ENCODE results near the gene SPR.
A peak's percentile ranks its signal among the peaks of the same experiment; 100 is the strongest.
"Not testable (repeated sequence)": the region's sequence is repeated elsewhere in the genome, so short reads cannot be mapped to it uniquely, and the experiment has no call there.

SPR gene

DNA sequence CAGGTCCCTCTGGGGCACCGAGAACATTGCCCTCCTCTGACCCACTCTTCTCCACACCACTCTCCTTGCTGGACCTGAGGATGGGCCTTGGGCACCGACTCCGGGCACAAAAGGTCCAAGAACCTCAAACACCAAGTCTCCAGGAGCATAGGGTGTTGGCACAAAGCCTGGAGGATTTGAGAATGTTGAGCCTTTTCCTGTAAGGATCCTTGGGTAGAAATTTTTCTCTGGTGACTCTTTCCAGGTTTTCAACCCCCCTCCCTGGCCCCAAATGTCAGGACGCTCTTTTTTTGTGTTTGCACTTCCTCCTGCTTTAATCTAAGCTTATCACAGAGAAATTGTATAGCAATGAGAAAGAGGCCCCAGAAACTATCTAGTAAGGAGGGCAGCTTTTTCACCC, 9.2 kb downstream of the SPR start:
- H3K9me3 Mint-ChIP-seq, result no peaks in the 10 kb centered on the region
- ATAC-seq (no peak), DNase-seq (no peak)
- no peak overlapping the region for H3K4me3 Mint-ChIP-seq
- H3K27ac Mint-ChIP-seq, result no peak overlapping the region
- H3K27me3 Mint-ChIP-seq, result peaks cover 59% of the 10 kb centered on the region
- H3K36me3 Mint-ChIP-seq (ENCODE audit: low read depth), result no peaks in the 10 kb centered on the region
- peaks cover 2% of the 10 kb centered on the region for H3K4me1 Mint-ChIP-seq

DNA sequence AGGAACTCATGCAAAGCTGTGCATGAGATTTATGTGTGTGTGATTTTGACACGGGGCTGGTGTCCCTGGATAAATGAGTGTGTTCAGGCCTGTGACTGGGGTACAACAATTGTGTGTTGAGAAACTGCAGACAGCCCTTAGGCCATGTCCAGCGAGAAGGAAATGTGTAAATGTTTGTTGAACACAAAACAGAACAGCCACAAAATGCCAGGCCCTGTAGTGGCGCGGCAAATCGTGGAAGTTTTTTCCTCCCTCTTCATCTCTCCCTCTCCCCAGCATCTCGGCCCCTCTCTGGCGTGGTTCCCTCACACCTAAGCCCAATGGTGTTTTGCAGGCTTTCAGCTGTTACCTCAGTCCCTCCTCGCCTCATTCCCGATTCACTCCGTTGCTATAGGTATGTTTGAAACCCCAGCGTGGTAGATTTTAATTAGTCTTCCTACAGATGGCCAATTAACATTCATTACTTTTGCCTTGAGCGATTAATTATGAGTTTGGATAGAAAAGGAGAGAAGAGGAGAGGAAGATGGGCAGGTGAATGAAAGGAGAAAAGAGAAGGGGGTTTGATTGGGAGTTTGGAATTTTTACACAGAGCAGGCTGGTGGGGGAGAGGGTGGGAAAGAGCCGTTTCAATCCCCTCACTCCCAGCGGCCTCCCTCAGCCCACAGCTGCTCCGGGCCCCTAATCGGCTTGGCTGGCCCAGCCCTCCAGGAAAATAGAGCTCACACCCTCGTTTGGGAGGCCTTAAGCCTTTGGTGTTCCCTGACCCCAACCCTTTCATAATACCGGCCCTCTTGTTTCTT, 10.8 kb downstream of the SPR start:
- peaks cover 59% of the 10 kb centered on the region for H3K27me3 Mint-ChIP-seq
- no peak overlapping the region for H3K27ac Mint-ChIP-seq
- no peak overlapping the region for H3K4me3 Mint-ChIP-seq
- peaks cover 2% of the 10 kb centered on the region for H3K4me1 Mint-ChIP-seq
- no peak for DNase-seq
- no peaks in the 10 kb centered on the region for H3K9me3 Mint-ChIP-seq
- ATAC-seq, result no peak
- no peaks in the 10 kb centered on the region for H3K36me3 Mint-ChIP-seq (ENCODE audit: low read depth)

DNA sequence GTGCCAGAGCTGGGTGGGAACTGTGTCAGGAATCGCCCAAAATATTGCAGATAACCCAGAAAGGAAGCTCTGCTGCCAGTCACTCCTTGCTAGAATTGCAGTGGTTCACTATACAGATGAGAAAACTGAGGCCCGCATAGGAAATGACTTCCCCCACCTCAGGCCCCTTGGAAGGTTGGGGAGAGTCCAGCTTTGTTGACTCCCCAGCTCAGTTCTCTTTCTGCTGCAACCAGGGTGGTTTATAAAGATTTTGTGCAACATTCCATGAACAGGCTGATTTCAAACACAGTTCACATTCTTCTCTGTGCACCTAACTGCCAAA, 11.3 kb downstream of the SPR start:
- H3K9me3 Mint-ChIP-seq, result no peaks in the 10 kb centered on the region
- no peaks in the 10 kb centered on the region for H3K36me3 Mint-ChIP-seq (ENCODE audit: low read depth)
- peaks cover 59% of the 10 kb centered on the region for H3K27me3 Mint-ChIP-seq
- H3K4me1 Mint-ChIP-seq, result peaks cover 2% of the 10 kb centered on the region
- ATAC-seq, result no peak
- no peak overlapping the region for H3K27ac Mint-ChIP-seq
- no peak for DNase-seq
- H3K4me3 Mint-ChIP-seq, result no peak overlapping the region

DNA sequence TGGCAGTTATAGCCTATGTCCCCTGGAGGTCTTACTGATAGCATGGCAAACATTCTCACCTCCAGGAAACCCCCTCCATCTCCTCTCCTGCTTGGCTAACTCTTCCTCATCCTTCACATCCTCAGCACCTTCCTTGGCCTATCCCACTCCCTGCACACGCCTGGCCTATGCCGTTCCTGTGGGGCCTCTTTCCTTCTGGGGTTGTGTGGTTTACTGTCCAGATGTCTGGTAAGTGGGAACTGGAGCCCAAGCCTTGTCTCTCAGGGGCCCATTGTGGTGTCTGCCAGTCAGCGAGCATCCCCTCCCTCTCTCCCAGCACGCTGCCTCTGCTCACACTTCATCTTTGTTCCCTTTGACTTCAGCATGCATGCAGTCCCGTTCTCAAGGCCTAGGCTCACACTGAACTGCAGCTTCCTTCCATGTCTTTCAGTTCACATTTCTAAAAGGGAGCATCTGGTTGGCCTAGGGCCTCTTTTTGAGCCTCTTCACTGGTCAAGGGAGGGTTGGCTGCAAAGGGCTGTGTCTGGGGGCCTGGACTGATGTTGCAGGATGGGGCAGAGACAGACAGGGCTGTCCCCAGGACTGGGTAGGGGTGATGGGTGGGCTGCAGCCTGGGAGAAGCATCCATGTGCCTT, 13.1 kb downstream of the SPR start:
- no peak overlapping the region for H3K27ac Mint-ChIP-seq
- DNase-seq, result no peak

DNA sequence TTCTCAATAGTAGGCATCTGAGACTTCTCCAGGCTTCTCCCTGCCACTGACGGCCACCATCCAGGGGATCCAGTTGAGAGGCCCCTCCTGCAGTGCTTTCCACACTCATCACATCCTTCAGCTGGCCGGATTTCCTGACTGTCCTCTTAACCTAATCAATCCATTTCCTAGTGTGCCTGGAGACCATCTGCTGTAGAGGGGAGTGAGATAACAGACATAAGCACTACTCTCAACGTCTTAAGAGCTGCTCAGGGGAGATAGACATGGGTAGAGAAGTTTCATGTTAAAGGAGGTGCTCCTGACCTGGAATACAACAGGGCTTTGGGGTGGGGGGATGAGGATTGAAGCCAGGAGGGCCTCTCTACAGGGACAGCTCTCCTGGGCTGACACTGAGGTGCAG, 14.2 kb downstream of the SPR start:
- ATAC-seq, result no peak

More for the DNA sequence above, 13.1 kb downstream of the SPR start:
- Mint-ChIP-seq H3K9me3 (no peaks in the 10 kb centered on the region), H3K27me3 (peaks cover 55% of the 10 kb centered on the region), H3K36me3 (ENCODE audit: low read depth) (no peaks in the 10 kb centered on the region), H3K4me3 (no peak overlapping the region), H3K4me1 (peaks cover 2% of the 10 kb centered on the region)
- ATAC-seq, result no peak

DNA sequence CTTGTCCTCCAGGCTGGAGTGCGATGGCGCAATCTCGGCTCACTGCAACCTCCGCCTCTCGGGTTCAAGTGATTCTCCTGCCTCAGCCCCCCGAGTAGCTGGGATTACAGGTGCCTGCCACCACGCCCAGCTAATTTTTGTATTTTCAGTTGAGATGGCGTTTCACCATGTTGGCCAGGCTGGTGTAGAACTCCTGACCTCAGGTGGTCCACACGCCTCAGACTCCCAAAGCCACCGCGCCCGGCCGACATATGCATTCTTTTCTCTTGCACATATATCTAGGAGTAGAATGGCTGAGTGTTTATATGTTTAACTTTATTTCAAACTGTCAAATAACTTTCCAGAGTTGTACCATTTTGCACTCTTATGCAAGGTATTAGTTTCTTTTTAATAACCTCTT, 20.2 kb downstream of the SPR start:
- peaks cover 64% of the 10 kb centered on the region for H3K27me3 Mint-ChIP-seq
- H3K4me1 Mint-ChIP-seq; H3K9me3 Mint-ChIP-seq; H3K36me3 Mint-ChIP-seq (ENCODE audit: low read depth); H3K4me3 Mint-ChIP-seq; DNase-seq; H3K27ac Mint-ChIP-seq; ATAC-seq: not testable (repeated sequence)

More for the DNA sequence above, 14.2 kb downstream of the SPR start:
- no peak for DNase-seq
- Mint-ChIP-seq H3K36me3 (ENCODE audit: low read depth) (no peaks in the 10 kb centered on the region), H3K27ac (no peak overlapping the region), H3K9me3 (no peaks in the 10 kb centered on the region), H3K4me3 (no peak overlapping the region), H3K27me3 (peaks cover 54% of the 10 kb centered on the region), H3K4me1 (no peaks in the 10 kb centered on the region)

DNA sequence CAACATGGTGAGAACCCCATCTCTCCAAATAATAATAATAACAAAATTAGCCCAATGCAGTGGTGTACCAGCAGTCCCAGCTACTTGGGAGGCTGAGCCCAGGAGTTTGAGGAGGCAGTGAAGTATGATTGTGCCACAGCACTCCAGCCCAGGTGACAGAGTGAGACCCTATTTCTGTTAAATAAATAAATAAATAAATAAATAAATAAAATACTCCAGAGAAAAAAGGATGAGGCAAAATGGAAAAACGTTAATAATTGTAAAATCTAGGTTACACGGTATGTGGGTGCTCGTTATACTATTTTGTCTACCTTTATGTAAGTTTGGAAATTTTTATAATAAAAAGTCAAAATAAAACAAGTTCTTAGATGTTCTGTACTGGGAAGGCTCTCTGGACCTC, 21.5 kb downstream of the SPR start:
- Mint-ChIP-seq H3K4me3 (no peak overlapping the region), H3K4me1 (no peaks in the 10 kb centered on the region), H3K27me3 (peaks cover 66% of the 10 kb centered on the region), H3K36me3 (ENCODE audit: low read depth) (no peaks in the 10 kb centered on the region), H3K9me3 (no peaks in the 10 kb centered on the region), H3K27ac (no peak overlapping the region)
- ATAC-seq (no peak), DNase-seq (no peak)

DNA sequence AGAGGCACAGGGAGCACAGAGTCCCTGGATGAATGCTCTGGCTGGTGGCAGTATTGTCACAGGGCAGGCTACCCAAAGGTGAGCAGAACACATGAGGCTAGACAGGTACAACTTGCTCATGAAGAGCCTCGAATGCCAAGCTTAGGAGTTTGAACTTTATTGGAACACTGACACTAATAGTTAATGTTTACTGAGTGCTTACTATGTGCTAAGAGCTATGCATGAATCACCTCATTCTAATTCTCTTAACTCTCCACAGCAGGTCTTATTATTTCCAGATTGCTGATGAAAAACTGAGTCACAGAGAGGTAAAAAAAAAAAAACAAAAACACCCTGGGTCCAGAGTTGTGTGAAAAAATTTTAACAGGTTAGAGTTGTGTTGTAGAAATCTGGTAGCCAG, 24.0 kb downstream of the SPR start:
- ATAC-seq, result no peak
- Mint-ChIP-seq H3K27ac (no peak overlapping the region), H3K27me3 (peaks cover 74% of the 10 kb centered on the region), H3K36me3 (ENCODE audit: low read depth) (no peaks in the 10 kb centered on the region), H3K9me3 (no peaks in the 10 kb centered on the region), H3K4me3 (no peak overlapping the region), H3K4me1 (peaks cover 12% of the 10 kb centered on the region)
- no peak for DNase-seq

DNA sequence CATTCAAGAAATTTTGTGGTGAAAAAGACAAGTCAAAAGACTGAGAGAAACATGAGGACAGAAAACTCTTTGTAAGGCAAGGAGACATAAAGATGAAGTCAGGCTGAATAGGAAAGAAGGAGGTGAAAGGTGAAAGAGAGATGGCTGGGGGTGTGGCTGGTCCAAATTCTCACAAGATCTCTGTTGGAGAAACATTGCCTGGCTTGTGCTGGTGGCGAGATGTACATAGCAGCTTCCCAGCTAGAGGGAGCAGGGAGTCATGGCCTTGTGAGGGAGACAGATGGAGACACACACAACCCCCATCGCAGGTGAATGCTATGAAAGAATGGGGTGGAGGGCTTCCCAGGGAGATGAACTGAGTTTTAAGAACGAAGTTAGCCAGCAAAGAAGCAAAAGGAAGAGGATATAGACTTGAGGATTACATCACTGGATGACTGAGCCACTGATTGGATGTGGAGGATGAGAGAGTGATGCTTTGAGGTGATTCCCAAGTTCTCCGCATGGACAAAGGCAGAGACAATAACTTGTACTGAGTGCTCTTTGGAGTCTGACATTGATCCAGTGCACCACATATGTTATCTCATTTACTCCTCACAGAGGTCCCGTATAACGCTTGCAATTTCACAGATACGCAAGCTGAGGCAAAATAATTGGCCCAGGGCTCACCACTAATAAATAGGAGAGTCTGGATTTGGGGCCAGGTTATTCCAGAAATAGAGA, 26.4 kb downstream of the SPR start:
- DNase-seq (no peak), ATAC-seq (no peak)
- peaks cover 23% of the 10 kb centered on the region for H3K4me1 Mint-ChIP-seq
- H3K9me3 Mint-ChIP-seq, result no peaks in the 10 kb centered on the region
- H3K4me3 Mint-ChIP-seq, result no peak overlapping the region
- no peak overlapping the region for H3K27ac Mint-ChIP-seq
- H3K36me3 Mint-ChIP-seq (ENCODE audit: low read depth), result no peaks in the 10 kb centered on the region
- peaks cover 80% of the 10 kb centered on the region for H3K27me3 Mint-ChIP-seq

DNA sequence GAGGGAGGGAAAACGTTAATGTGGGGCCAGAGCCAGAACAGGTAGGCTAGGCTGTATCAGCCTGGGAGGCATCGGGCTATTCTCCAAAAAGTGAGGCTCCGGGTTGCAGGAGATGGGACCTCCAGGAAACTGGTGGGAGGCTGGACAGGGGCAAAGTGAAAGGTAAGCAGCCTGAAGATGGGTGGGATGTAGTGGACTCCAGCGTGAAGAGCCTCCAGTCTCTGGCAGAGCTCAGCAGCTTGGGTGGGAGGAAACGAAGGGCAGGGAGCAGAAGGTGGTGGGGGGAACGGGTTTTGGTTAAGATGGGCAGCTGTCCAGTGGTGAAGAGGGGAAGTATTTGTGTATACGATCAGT, 27.0 kb downstream of the SPR start:
- Mint-ChIP-seq H3K4me1 (peaks cover 24% of the 10 kb centered on the region), H3K27ac (no peak overlapping the region), H3K27me3 (peaks cover 82% of the 10 kb centered on the region), H3K4me3 (no peak overlapping the region), H3K9me3 (no peaks in the 10 kb centered on the region), H3K36me3 (ENCODE audit: low read depth) (no peaks in the 10 kb centered on the region)
- DNase-seq (no peak), ATAC-seq (no peak)

DNA sequence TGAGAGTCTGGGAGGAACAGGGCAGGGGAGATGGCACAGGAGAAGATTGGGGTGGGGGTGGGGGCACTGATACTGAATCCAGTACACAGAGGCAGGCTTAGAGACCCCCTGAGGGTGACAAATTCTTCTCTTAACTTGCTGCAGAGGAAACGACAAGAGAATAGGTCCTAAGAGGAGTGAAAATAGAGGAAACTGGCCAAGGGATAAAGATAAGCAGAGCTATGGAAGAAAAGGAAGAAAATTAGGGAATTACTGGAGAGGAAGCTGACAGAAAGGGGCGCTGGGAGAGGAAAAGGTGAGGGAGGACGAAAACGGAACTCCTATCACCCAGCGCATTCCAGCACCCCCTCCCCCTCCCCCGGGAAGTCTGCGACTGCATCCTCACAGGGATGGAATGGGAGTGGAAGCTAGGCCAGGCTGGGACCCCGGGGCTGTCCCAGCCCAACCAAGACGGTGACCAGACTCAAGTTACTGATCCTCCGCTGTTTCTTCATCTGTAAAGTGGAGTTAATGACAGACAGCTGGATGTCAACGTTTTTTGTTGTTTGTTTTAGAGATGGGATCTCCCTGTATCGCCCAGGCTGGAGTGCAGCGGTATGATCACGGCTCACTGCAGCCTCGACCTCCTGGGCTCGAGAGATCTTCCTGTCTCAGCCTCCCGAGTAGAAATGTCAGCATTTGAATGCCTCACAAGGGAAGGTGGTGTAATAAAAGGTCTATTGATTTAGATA, 27.5 kb downstream of the SPR start:
- Mint-ChIP-seq H3K27me3 (peaks cover 84% of the 10 kb centered on the region), H3K9me3 (no peaks in the 10 kb centered on the region), H3K36me3 (ENCODE audit: low read depth) (no peaks in the 10 kb centered on the region), H3K4me3 (peak overlapping the region; percentile 11), H3K4me1 (peaks cover 28% of the 10 kb centered on the region), H3K27ac (no peak overlapping the region)
- ATAC-seq (no peak), DNase-seq (no peak)

DNA sequence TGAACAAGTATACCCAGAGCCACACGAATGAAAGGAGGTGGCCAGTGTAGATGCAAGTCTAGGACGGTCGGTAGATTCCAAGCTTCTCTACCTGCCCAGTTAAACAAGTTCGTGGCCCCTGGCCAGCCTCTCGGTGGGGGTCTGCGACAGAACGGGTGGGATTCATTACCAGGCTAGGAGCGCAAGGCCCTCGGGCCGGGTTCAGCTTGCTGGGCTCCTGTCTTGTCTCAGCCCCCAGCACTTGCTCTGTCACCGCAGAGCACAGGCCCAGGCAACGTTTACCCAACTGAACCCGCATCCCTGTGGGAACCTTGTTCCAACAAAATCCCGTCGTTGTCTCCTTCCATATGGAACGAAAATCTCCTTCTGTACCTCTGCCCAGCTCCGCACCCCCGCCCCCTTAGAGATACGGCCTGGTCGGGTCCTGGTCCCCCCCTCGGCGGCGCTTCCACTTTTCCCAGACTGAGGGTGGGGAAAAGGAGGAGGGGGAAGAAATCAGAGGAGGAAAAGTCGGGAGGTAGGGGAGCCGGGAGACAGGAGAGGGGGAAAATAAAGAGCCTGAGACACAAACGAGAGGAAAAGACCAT, 28.2 kb downstream of the SPR start:
- no peaks in the 10 kb centered on the region for H3K36me3 Mint-ChIP-seq (ENCODE audit: low read depth)

DNA sequence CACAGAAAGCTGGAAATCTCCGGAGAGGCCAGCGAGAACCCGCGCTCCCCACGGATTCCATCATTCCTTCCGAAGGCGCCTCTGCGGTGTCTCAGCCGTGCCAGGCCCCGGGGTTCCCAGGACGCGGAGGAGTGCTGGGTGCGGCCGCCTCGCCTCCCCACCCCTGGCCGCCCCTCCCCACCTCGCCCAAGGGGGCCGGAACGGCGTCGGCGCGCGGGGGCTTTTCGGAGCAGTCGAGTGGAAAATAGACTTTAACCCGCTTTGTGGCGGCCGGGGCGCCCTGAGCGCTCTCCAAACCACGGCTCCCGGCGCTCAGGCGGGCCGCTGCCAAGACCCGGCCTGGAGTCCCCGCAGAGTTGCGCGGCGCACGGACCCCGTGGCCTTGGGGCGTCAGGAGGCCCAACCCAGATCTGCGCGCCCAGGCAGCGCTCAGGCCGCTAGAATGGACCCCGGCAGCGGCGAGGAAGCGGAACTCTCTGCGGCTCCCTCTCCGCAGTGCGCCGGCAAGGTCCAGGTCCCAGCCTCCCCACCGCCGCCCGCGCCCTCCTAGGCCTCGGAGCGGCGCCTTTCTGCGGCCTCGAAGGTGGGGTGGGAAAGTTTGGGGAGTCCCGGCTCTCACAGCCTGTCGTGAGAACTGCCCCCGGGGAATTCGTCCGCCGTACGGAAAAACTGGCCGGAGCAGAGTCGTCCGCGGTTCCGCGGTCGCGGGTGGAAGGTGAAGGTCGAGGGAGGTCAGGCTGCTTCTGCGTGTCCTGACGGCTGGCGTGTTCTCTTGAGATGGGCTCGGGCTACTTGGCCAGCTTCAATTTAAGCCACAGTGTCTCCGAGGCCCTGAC, 28.9 kb downstream of the SPR start:
- H3K4me1 Mint-ChIP-seq, result peaks cover 32% of the 10 kb centered on the region
- H3K27ac Mint-ChIP-seq, result no peak overlapping the region
- peaks cover 80% of the 10 kb centered on the region for H3K27me3 Mint-ChIP-seq
- H3K36me3 Mint-ChIP-seq (ENCODE audit: low read depth), result no peaks in the 10 kb centered on the region
- no peaks in the 10 kb centered on the region for H3K9me3 Mint-ChIP-seq
- peak; percentile 51 for ATAC-seq
- peak overlapping the region; percentile 48 for H3K4me3 Mint-ChIP-seq
- peak; percentile 53 for DNase-seq

More for the DNA sequence above, 28.2 kb downstream of the SPR start:
- peaks cover 82% of the 10 kb centered on the region for H3K27me3 Mint-ChIP-seq
- ATAC-seq (no peak), DNase-seq (no peak)
- peak overlapping the region; percentile 11 for H3K4me3 Mint-ChIP-seq
- no peaks in the 10 kb centered on the region for H3K9me3 Mint-ChIP-seq
- H3K27ac Mint-ChIP-seq, result no peak overlapping the region
- H3K4me1 Mint-ChIP-seq, result peaks cover 29% of the 10 kb centered on the region

DNA sequence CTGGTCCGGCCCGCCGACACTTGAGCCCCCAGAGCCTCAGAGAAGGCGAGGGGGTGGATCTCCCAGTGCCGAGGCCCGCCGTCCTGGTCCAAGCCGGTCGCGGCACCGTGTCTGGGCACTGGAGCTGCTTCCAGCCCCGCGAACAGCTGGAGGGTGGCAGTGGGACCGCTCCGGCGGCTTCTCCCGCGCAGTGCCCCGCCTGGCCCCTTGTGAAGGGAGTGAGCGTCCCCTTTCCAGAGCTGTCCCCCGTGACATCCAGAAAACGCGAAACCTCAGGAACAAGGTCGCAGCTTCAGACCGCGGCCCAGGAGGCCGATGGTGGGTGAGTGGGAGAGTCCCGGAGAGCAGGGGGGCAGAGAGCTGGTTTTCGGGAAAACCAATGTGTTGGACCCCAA, 29.5 kb downstream of the SPR start:
- Mint-ChIP-seq H3K4me3 (peak overlapping the region; percentile 68), H3K27me3 (peaks cover 80% of the 10 kb centered on the region), H3K36me3 (ENCODE audit: low read depth) (no peaks in the 10 kb centered on the region), H3K27ac (no peak overlapping the region), H3K9me3 (no peaks in the 10 kb centered on the region), H3K4me1 (peaks cover 32% of the 10 kb centered on the region)
- DNase-seq, result no peak
- ATAC-seq, result no peak

All from activated naive CD8-positive, alpha-beta T cell treated with anti-CD3 and anti-CD28 coated beads, Interleukin-2, amount 50 U/mL, for 24 hours (primary cell).